K562 (cell line): ENCODE results near the gene UBE2M. TPM values are rescaled to one million over a fixed set of nuclear protein-coding genes. Genes with fewer than 3 reads are reported as not detected.

Experiments used
- CBX3 ChIP-seq, 2 experiments: IDR thresholded peaks; 1 replicate in 1 of 2; 2 replicates in 1 of 2; pipeline ENCODE4 v1.6.1; 2012; ENCODE audit warnings: inconsistent platforms in 2 of 2, low read length in 2 of 2, borderline replicate concordance in 1 of 2, control low read depth in 1 of 2
- CREB5 ChIP-seq: fragments of 250-450 bp; sonication (Bioruptor Pico); IDR thresholded peaks from 2 replicates; pipeline ENCODE4 v1.5.0; 2020; ENCODE audit warnings: mild to moderate bottlenecking
- CSDE1 ChIP-seq, 2 experiments: fragments of 450-650 bp; IDR thresholded peaks; 2 replicates each; pipeline ENCODE4 v1.6.1; 2016; ENCODE audit warnings: mild to moderate bottlenecking in 1 of 2
- ETV6 ChIP-seq, 3 experiments: fragments of 150-350 bp in 1 of 3; sonication (generic) in 1 of 3; formaldehyde crosslinking in 1 of 3; IDR thresholded peaks; 2 replicates each; pipeline versions ENCODE4 v1.6.1 to v1.8.0; 2014 to 2022; ENCODE audit warnings: borderline replicate concordance in 2 of 3, low read depth in 2 of 3, antibody characterized with exemption in 1 of 3, low read length in 1 of 3, mild to moderate bottlenecking in 1 of 3, missing genetic modification reagents in 1 of 3
- HNRNPK ChIP-seq: fragments of 200-400 bp; formaldehyde crosslinking; IDR thresholded peaks from one replicate; pipeline ENCODE4 v1.6.1; 2018; ENCODE audit warnings: mild to moderate bottlenecking, low read depth, low read length; ENCODE audit not compliant: poor library complexity, severe bottlenecking
- HNRNPL ChIP-seq: fragments of 200-400 bp; formaldehyde crosslinking; IDR thresholded peaks from 2 replicates; pipeline ENCODE4 v1.6.1; 2017; ENCODE audit warnings: low read depth, mild to moderate bottlenecking, low read length
- NFIX ChIP-seq: fragments of 250-450 bp; sonication (Bioruptor Pico); IDR thresholded peaks from 2 replicates; pipeline ENCODE4 v1.4.0; 2020; ENCODE audit warnings: low read depth, mild to moderate bottlenecking, moderate library complexity
- POLR3G ChIP-seq: IDR thresholded peaks from 2 replicates; pipeline ENCODE4 v1.6.1; 2011; ENCODE audit not compliant: insufficient read length, insufficient replicate concordance; ENCODE audit errors: extremely low read depth
- PREB ChIP-seq: sonication (generic); formaldehyde crosslinking; IDR thresholded peaks from 2 replicates; pipeline ENCODE4 v1.8.1; 2023; ENCODE audit warnings: mild to moderate bottlenecking, missing genetic modification reagents
- PYGO2 ChIP-seq: fragments of 450-650 bp; IDR thresholded peaks from 2 replicates; pipeline ENCODE4 v1.6.1; 2016; ENCODE audit warnings: mild to moderate bottlenecking, missing genetic modification characterization, moderate library complexity, missing compliant biosample characterization
- TCF7 ChIP-seq: sonication (generic); IDR thresholded peaks from 2 replicates; pipeline ENCODE4 v1.6.1; 2016; ENCODE audit warnings: antibody characterized with exemption, borderline replicate concordance
- ZFP36 ChIP-seq: fragments of 150-350 bp; IDR thresholded peaks from 2 replicates; pipeline ENCODE4 v1.6.1; 2018; ENCODE audit warnings: low read length, low read depth; ENCODE audit not compliant: partially characterized antibody
- ZKSCAN1 ChIP-seq: fragments of 150-350 bp; IDR thresholded peaks from 2 replicates; pipeline ENCODE4 v1.6.1; 2016; ENCODE audit warnings: low read depth, low read length
- ZNF140 ChIP-seq: fragments of 250-450 bp; sonication (Bioruptor Pico); IDR thresholded peaks from 2 replicates; pipeline ENCODE4 v1.8.0; 2021; ENCODE audit warnings: moderate library complexity, mild to moderate bottlenecking, inconsistent platforms
- ZNF445 ChIP-seq: fragments of 250-450 bp; sonication (Bioruptor Pico); IDR thresholded peaks from 2 replicates; pipeline ENCODE4 v1.4.0; 2020; ENCODE audit warnings: low read depth, mild to moderate bottlenecking, moderate library complexity
- ZSCAN29 ChIP-seq: fragments of 450-650 bp; IDR thresholded peaks from 2 replicates; pipeline ENCODE4 v1.6.1; 2017
- polyA plus RNA-seq, 8 experiments: library from polyadenylated mRNA; depleted of rRNA in 4 of 8; stranded (reverse) in 5 of 8; unstranded in 3 of 8; fragments of >200 nt; fragmentation: Nextera tagmentation in 2 of 8; fragmentation: Illumina TruSeq in 1 of 8; extraction: Ambion mirVana in 2 of 8; extraction: Trizol in 1 of 8; gene quantifications; 2 replicates each; pipeline versions ENCODE4 v1.2.1 to v1.2.3, GENCODE V29; 2011 to 2014; ENCODE audit warnings: inconsistent platforms in 1 of 8, missing spikeins in 1 of 8
- total RNA-seq, 7 experiments: library from RNA; depleted of rRNA in 6 of 7; stranded (reverse); fragments of >200 nt in 6 of 7; fragmentation: Illumina TruSeq in 2 of 7; extraction: Trizol in 2 of 7; gene quantifications; 2 replicates each; pipeline versions ENCODE4 v1.2.1 to v1.2.3, GENCODE V29; 2011 to 2021; ENCODE audit warnings: low replicate concordance in 1 of 7
- TF ChIP-seq, protein P1 (sequence below): sonication (generic); formaldehyde crosslinking; IDR thresholded peaks from 2 replicates; pipeline ENCODE4 v1.8.0; 2022; ENCODE audit warnings: mild to moderate bottlenecking, missing genetic modification reagents
- TF ChIP-seq, protein P2 (sequence below): fragments of 250-450 bp; sonication (Bioruptor Pico); IDR thresholded peaks from 2 replicates; pipeline ENCODE4 v1.8.0; 2021; ENCODE audit warnings: moderate library complexity, mild to moderate bottlenecking, inconsistent platforms
- TF ChIP-seq, protein P3 (sequence below): fragments of 250-450 bp; sonication (Bioruptor Pico); IDR thresholded peaks from 2 replicates; pipeline ENCODE4 v1.8.0; 2022; ENCODE audit warnings: moderate library complexity, mild to moderate bottlenecking, inconsistent platforms
- TF ChIP-seq, protein P4 (sequence below): fragments of 250-450 bp; sonication (Bioruptor Pico); IDR thresholded peaks from 2 replicates; pipeline ENCODE4 v1.4.0; 2020; ENCODE audit warnings: mild to moderate bottlenecking, moderate library complexity

The UBE2M gene
- total and polyA plus RNA-seq, 9 of the 15 experiments (the other 6 are each of a cell fraction or from before 2014, with no cell fraction given): 0.92 to 163 (median 85.7) TPM

DNA sequence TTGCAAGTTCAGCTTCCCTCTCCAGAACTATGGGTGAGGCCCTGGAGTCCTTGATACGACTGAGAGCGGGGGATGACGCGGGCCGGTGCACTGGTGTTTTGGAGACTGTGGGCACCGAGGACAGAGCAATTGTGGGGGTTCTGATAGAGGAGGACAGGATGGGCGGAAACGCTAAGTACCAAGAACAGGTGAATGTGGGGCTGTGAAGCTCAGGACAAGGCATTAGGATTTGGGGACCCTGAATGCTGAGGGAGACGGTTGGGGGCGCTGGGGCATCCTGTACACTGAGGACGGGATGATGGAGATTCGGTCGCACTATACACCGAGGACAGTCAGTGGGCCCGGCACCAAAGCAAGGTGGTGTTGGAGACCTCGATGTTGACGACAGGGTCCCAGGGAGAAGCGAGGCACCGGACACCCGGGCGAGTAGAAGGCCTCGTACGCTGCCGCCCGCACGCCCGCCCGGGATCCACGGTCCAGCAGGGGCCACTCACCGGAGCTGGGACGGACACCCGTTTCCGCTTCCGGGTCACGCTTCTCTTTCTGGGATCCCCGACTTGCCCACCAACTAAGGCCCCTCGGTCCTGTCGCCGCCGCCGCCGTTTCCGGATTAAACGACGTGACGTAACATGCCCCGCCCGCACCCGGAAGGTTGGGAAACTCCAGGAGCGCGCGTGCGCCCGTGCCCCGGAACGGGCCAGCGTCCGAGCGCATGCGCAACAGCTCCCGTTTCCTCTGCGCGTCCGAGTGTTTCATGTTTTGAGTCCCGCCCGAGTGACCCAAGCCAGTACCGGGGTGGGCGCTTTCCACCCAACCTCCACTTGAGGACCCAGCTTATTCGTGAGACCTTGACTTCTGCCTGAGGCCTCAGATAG lies 3.7 kb downstream of the UBE2M start, which contains the start of gene CHMP2A (continued):
- TF ChIP-seq ZNF445 (CRISPR knock-in tag) (peak; percentile 7; the same call in 1 of the 2 replicates), ZSCAN29 (no peak), NFIX (CRISPR knock-in tag) (no peak), CSDE1 (IDR thresholded peaks at IDR 0.05) (no peak), CREB5 (CRISPR knock-in tag) (no peak), PREB (CRISPR knock-in tag) (no peak), ZKSCAN1 (0 out of 2 replicates have a peak, but pooled peaks have one; percentile 9), CBX3 (IDR thresholded peaks at IDR 0.05; ENCODE audit: borderline replicate concordance in 1 of 2, low read length in 2 of 2) (no peak), ZFP36 (no peak), HNRNPK (no peak), PYGO2 (tag) (no peak), ZNF140 (no peak), ETV6 (IDR thresholded peaks at IDR 0.05; ENCODE audit: borderline replicate concordance in 1 of 2, low read depth in 2 of 2, low read length in 1 of 2) (peak in 1 of 2 experiments; percentile 76; a peak in 2 of 4 replicates), ETV6 (CRISPR knock-in tag; IDR thresholded peaks at IDR 0.05; ENCODE audit: borderline replicate concordance) (0 out of 2 replicates have a peak, but pooled peaks have one; percentile 24), HNRNPL (no peak), POLR3G (no peak), TCF7 (peak; percentile 73; the same call in 1 of the 2 replicates)
- TF ChIP-seq, protein P1, sequence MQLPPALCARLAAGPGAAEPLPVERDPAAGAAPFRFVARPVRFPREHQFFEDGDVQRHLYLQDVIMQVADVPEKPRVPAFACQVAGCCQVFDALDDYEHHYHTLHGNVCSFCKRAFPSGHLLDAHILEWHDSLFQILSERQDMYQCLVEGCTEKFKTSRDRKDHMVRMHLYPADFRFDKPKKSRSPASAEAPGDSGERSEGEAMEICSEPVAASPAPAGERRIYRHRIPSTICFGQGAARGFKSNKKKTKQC (CRISPR knock-in tag): peak; percentile 50; the same call in 1 of the 2 replicates
- TF ChIP-seq, protein P2, sequence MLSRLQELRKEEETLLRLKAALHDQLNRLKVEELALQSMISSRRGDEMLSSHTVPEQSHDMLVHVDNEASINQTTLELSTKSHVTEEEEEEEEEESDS (CRISPR knock-in tag): no peak
- TF ChIP-seq, protein P3, sequence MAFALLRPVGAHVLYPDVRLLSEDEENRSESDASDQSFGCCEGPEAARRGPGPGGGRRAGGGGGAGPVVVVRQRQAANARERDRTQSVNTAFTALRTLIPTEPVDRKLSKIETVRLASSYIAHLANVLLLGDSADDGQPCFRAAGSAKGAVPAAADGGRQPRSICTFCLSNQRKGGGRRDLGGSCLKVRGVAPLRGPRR (CRISPR knock-in tag): no peak
- TF ChIP-seq, protein P4, sequence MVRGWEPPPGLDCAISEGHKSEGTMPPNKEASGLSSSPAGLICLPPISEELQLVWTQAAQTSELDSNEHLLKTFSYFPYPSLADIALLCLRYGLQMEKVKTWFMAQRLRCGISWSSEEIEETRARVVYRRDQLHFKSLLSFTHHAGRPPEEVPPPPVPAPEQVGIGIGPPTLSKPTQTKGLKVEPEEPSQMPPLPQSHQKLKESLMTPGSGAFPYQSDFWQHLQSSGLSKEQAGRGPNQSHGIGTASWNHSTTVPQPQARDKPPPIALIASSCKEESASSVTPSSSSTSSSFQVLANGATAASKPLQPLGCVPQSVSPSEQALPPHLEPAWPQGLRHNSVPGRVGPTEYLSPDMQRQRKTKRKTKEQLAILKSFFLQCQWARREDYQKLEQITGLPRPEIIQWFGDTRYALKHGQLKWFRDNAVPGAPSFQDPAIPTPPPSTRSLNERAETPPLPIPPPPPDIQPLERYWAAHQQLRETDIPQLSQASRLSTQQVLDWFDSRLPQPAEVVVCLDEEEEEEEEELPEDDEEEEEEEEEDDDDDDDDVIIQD (CRISPR knock-in tag): no peak
